GM12878 (cell line): ENCODE data around the gene FARS2. TPM values are rescaled to one million over a fixed set of nuclear protein-coding genes. Genes with fewer than 3 reads are reported as not detected.

Source experiments
- ATAC-seq: fragments of 200-7000 bp; cut with Tn5 transposase; 3 replicates; pipeline ENCODE4 v1.9.1; 2020; ENCODE audit warnings: mild to moderate bottlenecking, moderate library complexity
- BruUV-seq: library from RNA; stranded (reverse); fragments of 400-500 nt; replicated peaks from 2 replicates; lab custom pipeline; 2021; lab: Mats Ljungman, UMichigan
- CTCF ChIA-PET: fragments of 300-600 bp; sonication (Branson Sonifier 250); formaldehyde crosslinking; extraction: SDS; loops from one replicate; lab custom pipeline; 2021; ENCODE audit warnings: inconsistent platforms; lab: Yijun Ruan, JAX
- POLR2A ChIA-PET: fragments of 350-600 bp; formaldehyde crosslinking; extraction: SDS; loops from one replicate; lab custom pipeline; 2021; ENCODE audit warnings: inconsistent platforms; lab: Charles Lee
- RAD21 ChIA-PET: fragments of 300-600 bp; sonication (Branson Sonifier 250); formaldehyde crosslinking; loops from one replicate; lab custom pipeline; 2023; ENCODE audit warnings: antibody characterized with exemption; ENCODE audit not compliant: unreplicated experiment; lab: Charles Lee
- SMC1A ChIA-PET: fragments of 300-600 bp; sonication (Branson Sonifier 250); formaldehyde crosslinking; loops from one replicate; lab custom pipeline; 2023; ENCODE audit not compliant: unreplicated experiment, uncharacterized antibody; lab: Charles Lee
- DNase-seq: peaks from one replicate; pipeline ENCODE4 v3.0.0-alpha.2; 2011; ENCODE audit warnings: low read depth, low spot score
- FAIRE-seq: peaks from 3 replicates; lab custom pipeline; 2011; peaks lifted over from hg19 to GRCh38; lab: Jason Lieb, UNC
- H2AFZ ChIP-seq: 2 replicates; pipeline ENCODE4 v1.6.0; 2011; ENCODE audit warnings: low read depth, low read length, control low read depth; ENCODE audit not compliant: control insufficient read depth
- H3K27ac ChIP-seq: 2 replicates; pipeline ENCODE4 v1.5.1; 2011; ENCODE audit warnings: control low read depth; ENCODE audit not compliant: control insufficient read depth, insufficient read depth
- H3K27me3 ChIP-seq, 2 experiments: replicated peaks in 1 of 2; 2 replicates each; pipeline versions ENCODE4 v1.6.0 to v1.6.1; 2011; ENCODE audit warnings: low read length in 1 of 2; ENCODE audit not compliant: control insufficient read depth in 2 of 2, insufficient read depth in 2 of 2
- H3K36me3 ChIP-seq, 2 experiments: 2 replicates each; pipeline ENCODE4 v1.5.1; 2011; ENCODE audit warnings: low read length in 1 of 2; ENCODE audit not compliant: control insufficient read depth in 2 of 2, insufficient read depth in 2 of 2
- H3K4me1 ChIP-seq: 2 replicates; pipeline ENCODE4 v1.6.1; 2011; ENCODE audit warnings: mild to moderate bottlenecking, low read length, moderate library complexity, mixed read lengths; ENCODE audit not compliant: control insufficient read depth, insufficient read depth
- H3K4me2 ChIP-seq: 2 replicates; pipeline ENCODE4 v1.6.0; 2011; ENCODE audit warnings: control low read depth; ENCODE audit not compliant: control insufficient read depth, insufficient read depth
- H3K4me3 ChIP-seq: fragments of 200-600 bp; sonication (generic); 2 replicates; pipeline ENCODE4 v1.5.1; 2016
- H3K79me2 ChIP-seq: 2 replicates; pipeline ENCODE4 v1.6.0; 2011; ENCODE audit warnings: low read length; ENCODE audit not compliant: control insufficient read depth, insufficient read depth
- H3K9ac ChIP-seq: 2 replicates; pipeline ENCODE4 v1.8.0; 2011; ENCODE audit warnings: low read length, control low read depth, mixed read lengths; ENCODE audit not compliant: control insufficient read depth, insufficient read depth
- H3K9me3 ChIP-seq: replicated peaks from 3 replicates; pipeline ENCODE4 v1.5.1; 2011; ENCODE audit warnings: mild to moderate bottlenecking, low read length; ENCODE audit not compliant: control insufficient read depth, insufficient read depth
- H4K20me1 ChIP-seq: 2 replicates; pipeline ENCODE4 v1.6.0; 2011; ENCODE audit not compliant: control insufficient read depth, insufficient read depth
- CEBPB ChIP-seq, 2 experiments: fragments of 150-350 bp in 1 of 2; IDR thresholded peaks; 2 replicates each; pipeline ENCODE4 v1.6.1; 2012 to 2014; ENCODE audit warnings: low read depth in 2 of 2, low read length in 2 of 2, borderline replicate concordance in 1 of 2, inconsistent platforms in 1 of 2
- CEBPZ ChIP-seq: fragments of 150-350 bp; IDR thresholded peaks from 2 replicates; pipeline ENCODE4 v1.6.1; 2016; ENCODE audit warnings: low read depth, low read length
- CTCF ChIP-seq, 3 experiments: IDR thresholded peaks in 2 of 3; conservative IDR thresholded peaks in 1 of 3; 2 replicates each; pipeline ENCODE4 v1.5.1; 2011; ENCODE audit warnings: low read depth in 3 of 3, low read length in 3 of 3, mild to moderate bottlenecking in 3 of 3, control low read depth in 2 of 3, moderate library complexity in 2 of 3, inconsistent platforms in 1 of 3, mixed read lengths in 1 of 3; ENCODE audit not compliant: control insufficient read depth in 2 of 3, insufficient read depth in 1 of 3; ENCODE audit errors: extremely low read depth in 1 of 3
- HDGF ChIP-seq: fragments of 450-650 bp; IDR thresholded peaks from 2 replicates; pipeline ENCODE4 v1.6.1; 2016; ENCODE audit warnings: antibody characterized with exemption
- RUNX3 ChIP-seq: IDR thresholded peaks from 2 replicates; pipeline ENCODE4 v1.6.1; 2012; ENCODE audit warnings: low read length, inconsistent platforms
- SMAD5 ChIP-seq: IDR thresholded peaks from 2 replicates; pipeline ENCODE4 v1.6.1; 2016; ENCODE audit warnings: antibody characterized with exemption, low read depth
- SPI1 ChIP-seq: IDR thresholded peaks from 2 replicates; pipeline ENCODE4 v1.6.1; 2011; ENCODE audit warnings: low read depth, mild to moderate bottlenecking, low read length, moderate library complexity, borderline replicate concordance; ENCODE audit not compliant: insufficient read depth
- ZNF384 ChIP-seq: IDR thresholded peaks from 2 replicates; pipeline ENCODE4 v1.6.1; 2012; ENCODE audit warnings: low read depth, mild to moderate bottlenecking, low read length, improper control_type of control experiment, borderline replicate concordance
- WGBS: methylation state at CpG from one replicate; pipeline ENCODE4 v1.1.6; 2016; ENCODE audit warnings: low lambda C conversion rate; ENCODE audit not compliant: insufficient replicate concordance, insufficient coverage; ENCODE audit errors: missing lambda C conversion rate; 5-methylcytosine and 5-hydroxymethylcytosine counted together
- in situ Hi-C: fragments of 300-500 bp; cut with MboI; formaldehyde crosslinking; loops from 9 replicates; pipeline ENCODE4 v1.14.3; 2018; ENCODE audit warnings: mixed read lengths
- intact Hi-C: fragments of 100-400 bp; cut with micrococcal nuclease; formaldehyde crosslinking; loops from one replicate; pipeline ENCODE4 v1.14.2; 2022; ENCODE audit not compliant: unreplicated experiment
- polyA plus RNA-seq, 11 experiments: library from polyadenylated mRNA; depleted of rRNA in 4 of 11; unstranded in 6 of 11; stranded (reverse) in 5 of 11; fragments of >200 nt; fragmentation: Nextera tagmentation in 4 of 11; fragmentation: Illumina TruSeq in 1 of 11; extraction: Ambion mirVana in 4 of 11; extraction: Trizol in 1 of 11; gene quantifications; 1 replicate in 1 of 11; 2 replicates in 10 of 11; pipeline versions ENCODE4 v1.2.1 to v1.2.3, GENCODE V29; 2011 to 2016; ENCODE audit warnings: inconsistent platforms in 2 of 11, missing spikeins in 2 of 11, low read depth in 1 of 11
- total RNA-seq, 4 experiments: library from RNA; depleted of rRNA in 3 of 4; stranded (reverse); fragments of >200 nt in 3 of 4; fragmentation: Illumina TruSeq in 1 of 4; extraction: Trizol in 1 of 4; gene quantifications; 2 replicates each; pipeline versions ENCODE4 v1.2.1 to v1.2.3, GENCODE V29; 2013 to 2021

FARS2 gene
- total and polyA plus RNA-seq, 10 of the 15 experiments (the other 5 are each of a cell fraction or from before 2014, with no cell fraction given) = 16.8 to 46.7 (median 25.6) TPM

GRCh38 chr6:5672581-5673011 lies 411.3 kb downstream of the FARS2 start:
- Histone ChIP-seq H3K27me3 (no peaks in the 10 kb centered on the region), H3K27ac (no peak overlapping the region), H2AFZ (no peak overlapping the region), H3K9ac (no peak overlapping the region), H3K79me2 (no peaks in the 10 kb centered on the region), H3K9me3 (no peaks in the 10 kb centered on the region), H3K36me3 (no peaks in the 10 kb centered on the region), H3K4me1 (peaks cover 7% of the 10 kb centered on the region), H3K4me3 (no peak overlapping the region), H4K20me1 (no peaks in the 10 kb centered on the region), H3K4me2 (no peak overlapping the region)
- CTCF ChIA-PET = interaction anchor here (1.2 to 1.9 kb wide), 2 partner anchors 10 to 107 kb away, joined by 3 to 6 read pairs; no protein-coding TSS in a partner anchor
- in situ Hi-C loops (no loop called here), intact Hi-C loops (no loop called here)
- 70% methylated on average over 3 of the region's 3 CpGs for WGBS
- RAD21 ChIA-PET = no interaction called here
- no TSS peak for BruUV-seq
- DNase-seq (no peak), ATAC-seq (no peak), FAIRE-seq (no peak)
- POLR2A ChIA-PET = no interaction called here
- TF ChIP-seq ZNF384 (no peak), RUNX3 (no peak; the same call in 1 of the 2 replicates), CTCF (IDR thresholded peaks at IDR 0.05 in 2 of 3, conservative IDR thresholded peaks at IDR 0.05 in 1 of 3; ENCODE audit: control insufficient read depth in 2 of 3, extremely low read depth in 1 of 3, insufficient read depth in 1 of 3, low read depth in 3 of 3, low read length in 3 of 3) (no peak), CEBPZ (no peak), HDGF (no peak), SPI1 (no peak), CEBPB (IDR thresholded peaks at IDR 0.05; ENCODE audit: borderline replicate concordance in 1 of 2, low read depth in 2 of 2, low read length in 2 of 2) (no peak), SMAD5 (no peak)
- SMC1A ChIA-PET = interaction anchor here (1.2 to 1.3 kb wide), 2 partner anchors 24 to 166 kb away, joined by 3 read pairs; no protein-coding TSS in a partner anchor
